GM19324 (cell line): ENCODE measurements around the gene KIR2DL1.
"Not testable (repeated sequence)": the region's sequence is repeated elsewhere in the genome, so short reads cannot be mapped to it uniquely, and the experiment has no call there.

ENCODE experiments used
- ATAC-seq: cut with Tn5 transposase; IDR thresholded peaks from one replicate; pipeline ENCODE4 v1.9.1; 2021; ENCODE audit warnings: mild to moderate bottlenecking, moderate library complexity; ENCODE audit not compliant: unreplicated experiment, low FRiP score

KIR2DL1 gene

GRCh38 chr19:54769646-54770045, at the start of gene KIR2DL1:
Gene KIR2DL1, plus strand, starts transcription at chr19:54769793. Its CDS starts 58 bp downstream, at chr19:54769851.
- not testable (repeated sequence) for ATAC-seq

- no peak for ATAC-seq
Observed at GRCh38 chr19:54724142-54724541, 45.5 kb upstream of the KIR2DL1 start, which contains the start of gene KIR3DL3. Gene KIR3DL3, plus strand, starts transcription at chr19:54724442. Its CDS starts 55 bp downstream, at chr19:54724497.

- ATAC-seq, result no peak
Observed at GRCh38 chr19:54724644-54725043, 44.9 kb upstream of the KIR2DL1 start.

DNA sequence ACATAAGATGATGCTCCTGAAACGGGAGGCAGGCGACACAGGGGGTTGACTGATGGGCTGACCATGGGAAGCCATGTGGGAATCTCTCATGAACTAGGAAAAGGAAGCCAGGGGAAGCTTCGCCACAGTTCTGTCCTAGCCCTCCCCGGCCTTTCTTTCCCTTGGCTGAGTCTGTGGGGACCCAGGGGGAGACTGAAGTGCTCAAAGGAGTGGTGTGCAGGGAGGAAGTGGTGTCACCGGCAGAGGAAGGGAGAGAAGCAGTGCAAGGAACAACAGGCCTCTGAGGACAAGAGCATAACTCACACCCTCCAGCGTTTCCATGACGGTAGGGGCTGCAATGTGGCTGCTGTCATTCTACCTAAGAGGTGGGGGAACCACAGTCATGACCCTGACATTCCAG, 44.3 kb upstream of the KIR2DL1 start:
- ATAC-seq, result no peak

- no peak for ATAC-seq
Observed at GRCh38 chr19:54727562-54727961, 42.0 kb upstream of the KIR2DL1 start.

- ATAC-seq, result no peak
Observed at GRCh38 chr19:54728167-54728566, 41.4 kb upstream of the KIR2DL1 start.

DNA sequence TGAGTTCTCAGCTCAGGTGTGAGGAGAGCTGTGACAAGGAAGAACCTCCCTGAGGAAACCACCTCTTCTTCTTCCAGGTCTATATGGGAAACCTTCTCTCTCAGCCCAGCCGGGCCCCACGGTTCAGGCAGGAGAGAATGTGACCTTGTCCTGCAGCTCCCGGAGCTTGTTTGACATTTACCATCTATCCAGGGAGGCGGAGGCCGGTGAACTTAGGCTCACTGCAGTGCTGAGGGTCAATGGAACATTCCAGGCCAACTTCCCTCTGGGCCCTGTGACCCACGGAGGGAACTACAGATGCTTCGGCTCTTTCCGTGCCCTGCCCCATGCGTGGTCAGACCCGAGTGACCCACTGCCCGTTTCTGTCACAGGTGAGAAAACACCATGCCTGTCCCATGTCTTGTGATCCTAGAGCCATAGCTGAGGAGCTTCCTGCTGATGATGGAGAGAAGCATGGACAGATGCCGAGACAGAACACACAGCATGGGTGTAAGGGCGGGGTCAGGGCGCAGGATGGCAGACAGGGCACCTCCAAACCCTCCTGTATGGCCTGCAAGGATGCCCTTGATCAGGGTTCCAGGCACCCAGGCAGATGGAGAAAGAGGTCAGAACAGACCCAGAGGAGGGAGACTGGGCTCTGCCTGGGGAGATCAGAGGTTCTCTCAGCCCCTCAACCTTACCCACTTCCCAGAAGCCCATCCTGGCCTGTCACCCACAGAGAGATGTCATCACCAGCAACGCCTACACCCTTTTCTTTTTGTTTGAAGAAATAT, 40.0 kb upstream of the KIR2DL1 start:
- ATAC-seq, result no peak

DNA sequence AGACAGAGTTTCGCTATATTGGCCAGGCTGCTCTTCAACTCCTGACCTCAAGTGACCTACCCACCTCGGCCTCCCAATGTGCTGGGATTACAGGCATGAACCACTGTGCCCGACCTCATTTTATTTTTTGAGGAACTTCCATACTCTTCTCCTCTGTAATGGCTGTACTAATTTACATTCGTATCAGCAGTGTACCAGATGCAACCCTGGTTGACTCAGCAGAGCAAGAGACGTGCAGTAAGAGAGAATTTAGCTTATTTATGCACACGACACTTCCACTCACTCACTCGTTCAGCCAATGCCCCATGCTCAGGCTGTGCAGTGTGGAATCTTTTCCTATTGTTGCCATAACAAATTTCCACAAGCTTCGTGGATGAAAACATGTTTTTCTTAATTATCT, 38.4 kb upstream of the KIR2DL1 start:
- ATAC-seq, result no peak

DNA sequence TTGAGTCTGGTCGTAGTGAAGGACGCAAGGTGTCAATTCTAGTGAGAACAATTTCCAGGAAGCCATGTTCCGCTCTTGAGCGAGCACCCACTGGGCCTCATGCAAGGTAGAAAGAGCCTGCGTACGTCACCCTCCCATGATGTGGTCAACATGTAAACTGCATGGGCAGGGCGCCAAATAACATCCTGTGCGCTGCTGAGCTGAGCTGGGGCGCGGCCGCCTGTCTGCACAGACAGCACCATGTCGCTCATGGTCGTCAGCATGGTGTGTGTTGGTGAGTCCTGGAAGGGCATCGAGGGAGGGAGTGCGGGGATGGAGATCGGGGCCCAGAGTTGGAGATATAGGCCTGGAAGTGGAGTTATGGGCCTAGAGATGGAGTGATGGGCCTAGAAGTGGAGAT, 31.3 kb upstream of the KIR2DL1 start, which contains the start of gene KIR2DL3:
Gene KIR2DL3, plus strand, starts transcription at position 208 of the 400 bp plus-strand sequence. Its CDS starts 33 bp downstream, at position 241.
- ATAC-seq, result not testable (repeated sequence)

DNA sequence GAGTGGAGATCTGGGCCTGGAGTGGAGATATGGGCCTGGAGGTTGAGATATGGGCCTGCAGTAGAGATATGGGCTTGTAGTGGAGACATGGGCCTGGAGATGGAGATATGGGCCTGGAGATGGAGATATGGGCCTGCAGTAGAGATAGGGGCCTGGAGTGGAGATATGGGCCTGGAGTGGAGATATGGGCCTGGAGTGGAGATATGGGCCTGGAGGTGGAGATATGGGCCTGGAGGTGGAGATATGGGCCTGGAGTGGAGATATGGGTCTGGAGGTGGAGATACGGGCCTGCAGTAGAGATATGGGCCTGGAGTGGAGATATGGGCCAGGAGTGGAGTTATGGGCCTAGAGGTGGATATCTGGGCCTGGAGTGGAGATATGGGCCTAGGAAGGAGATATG, 30.9 kb upstream of the KIR2DL1 start:
- ATAC-seq, result no peak

DNA sequence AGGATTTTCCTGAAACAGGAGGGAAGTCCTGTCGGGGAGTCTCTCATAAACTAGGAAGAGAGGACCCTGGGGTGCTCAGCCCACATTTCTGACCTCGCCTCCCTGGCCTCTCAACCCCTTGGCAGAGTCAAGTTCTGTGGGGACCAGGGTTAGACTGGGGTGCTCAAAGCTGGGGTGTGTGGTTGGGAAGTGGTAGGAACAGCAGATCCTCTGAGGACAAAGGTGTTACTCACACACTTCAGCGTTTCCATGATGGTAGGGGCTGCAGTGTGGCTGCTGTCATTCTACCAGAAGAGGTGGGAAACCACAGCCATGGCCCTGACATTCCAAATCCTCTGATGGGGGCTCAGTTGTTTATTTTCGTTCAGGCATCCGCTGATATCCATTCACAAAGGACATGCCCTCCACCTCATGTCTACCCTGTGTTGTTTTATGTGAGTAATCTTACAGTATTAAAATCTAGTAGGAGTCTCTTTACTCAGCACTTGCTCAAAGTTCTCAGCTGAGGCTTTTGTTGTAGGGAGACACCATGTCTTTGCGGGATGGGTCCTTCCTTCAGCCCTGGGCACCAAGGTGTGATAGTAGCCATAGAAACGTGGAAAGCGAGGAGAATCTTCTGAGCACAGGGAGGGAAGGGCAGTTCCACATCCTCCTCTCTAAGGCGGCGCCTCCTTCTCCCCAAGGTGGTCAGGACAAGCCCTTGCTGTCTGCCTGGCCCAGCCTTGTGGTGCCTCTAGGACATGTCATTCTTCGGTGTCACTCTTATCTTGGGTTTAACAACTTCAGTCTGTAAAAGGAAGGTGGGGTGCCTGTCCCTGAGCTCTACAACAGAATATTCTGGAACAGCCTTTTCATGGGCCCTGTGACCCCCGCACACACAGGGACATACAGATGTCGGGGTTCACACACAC, 29.8 kb upstream of the KIR2DL1 start:
- no peak for ATAC-seq

DNA sequence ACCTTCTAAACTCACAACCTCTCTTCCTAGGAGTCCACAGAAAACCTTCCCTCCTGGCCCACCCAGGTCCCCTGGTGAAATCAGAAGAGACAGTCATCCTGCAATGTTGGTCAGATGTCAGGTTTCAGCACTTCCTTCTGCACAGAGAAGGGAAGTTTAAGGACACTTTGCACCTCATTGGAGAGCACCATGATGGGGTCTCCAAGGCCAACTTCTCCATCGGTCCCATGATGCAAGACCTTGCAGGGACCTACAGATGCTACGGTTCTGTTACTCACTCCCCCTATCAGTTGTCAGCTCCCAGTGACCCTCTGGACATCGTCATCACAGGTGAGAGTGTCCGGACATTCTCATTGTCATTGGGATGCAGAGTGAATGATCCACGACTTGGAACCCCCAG, 27.6 kb upstream of the KIR2DL1 start:
- not testable (repeated sequence) for ATAC-seq

- ATAC-seq, result not testable (repeated sequence)
Observed at GRCh38 chr19:54744080-54744479, 25.5 kb upstream of the KIR2DL1 start.

- not testable (repeated sequence) for ATAC-seq
Observed at GRCh38 chr19:54747614-54748322, 21.8 kb upstream of the KIR2DL1 start.

DNA sequence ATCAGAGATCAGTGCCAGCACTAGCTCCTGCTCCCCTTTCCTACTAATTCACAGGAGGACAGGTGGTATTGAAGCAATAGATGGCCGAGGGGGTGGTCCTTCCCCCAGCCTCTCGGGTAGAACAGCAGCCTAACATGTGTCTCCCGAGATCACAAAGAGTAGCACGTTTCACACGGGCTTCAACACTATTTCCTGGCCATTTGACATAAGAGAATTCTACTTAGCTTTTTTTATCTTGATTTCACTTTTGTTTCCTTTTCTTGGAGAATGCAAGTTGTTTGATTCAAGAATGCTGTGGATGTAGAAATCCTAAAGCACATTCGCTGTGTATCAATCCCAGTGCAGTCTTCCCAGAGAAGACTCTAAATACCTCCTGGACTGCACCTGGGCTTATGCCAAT, 19.3 kb upstream of the KIR2DL1 start:
- not testable (repeated sequence) for ATAC-seq

DNA sequence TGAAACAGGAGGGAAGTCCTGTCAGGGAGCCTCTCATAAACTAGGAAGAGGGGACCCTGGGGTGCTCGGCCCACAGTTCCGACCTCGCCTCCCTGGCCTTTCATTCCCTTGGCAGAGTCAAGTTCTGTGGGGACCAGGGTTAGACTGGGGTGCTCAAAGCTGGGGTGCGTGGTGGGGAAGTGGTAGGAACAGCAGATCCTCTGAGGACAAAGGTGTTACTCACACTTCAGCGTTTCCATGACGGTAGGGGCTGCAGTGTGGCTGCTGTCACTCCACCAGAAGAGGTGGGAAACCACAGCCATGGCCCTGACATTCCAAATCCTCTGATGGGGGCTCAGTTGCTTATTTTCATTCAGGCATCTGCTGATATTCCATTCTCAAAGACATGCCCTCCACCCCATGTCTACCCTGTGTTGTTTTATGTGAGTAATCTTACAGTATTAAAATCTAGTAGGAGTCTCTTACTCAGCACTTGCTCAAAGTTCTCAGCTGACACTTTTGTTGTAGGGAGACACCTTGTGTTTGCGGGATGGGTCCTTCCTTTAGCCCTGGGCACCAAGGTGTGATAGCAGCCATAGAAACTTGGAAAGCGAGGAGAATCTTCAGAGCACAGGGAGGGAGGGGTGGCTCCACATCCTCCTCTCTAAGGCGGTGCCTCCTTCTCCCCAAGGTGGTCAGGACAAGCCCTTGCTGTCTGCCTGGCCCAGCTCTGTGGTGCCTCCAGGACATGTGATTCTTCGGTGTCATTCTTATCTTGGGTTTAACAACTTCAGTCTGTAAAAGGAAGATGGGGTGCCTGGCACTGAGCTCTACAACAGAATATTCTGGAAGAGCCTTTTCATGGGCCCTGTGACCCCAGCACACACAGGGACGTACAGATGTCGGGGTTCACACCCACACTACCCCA, 13.1 kb upstream of the KIR2DL1 start:
- ATAC-seq, result not testable (repeated sequence)

DNA sequence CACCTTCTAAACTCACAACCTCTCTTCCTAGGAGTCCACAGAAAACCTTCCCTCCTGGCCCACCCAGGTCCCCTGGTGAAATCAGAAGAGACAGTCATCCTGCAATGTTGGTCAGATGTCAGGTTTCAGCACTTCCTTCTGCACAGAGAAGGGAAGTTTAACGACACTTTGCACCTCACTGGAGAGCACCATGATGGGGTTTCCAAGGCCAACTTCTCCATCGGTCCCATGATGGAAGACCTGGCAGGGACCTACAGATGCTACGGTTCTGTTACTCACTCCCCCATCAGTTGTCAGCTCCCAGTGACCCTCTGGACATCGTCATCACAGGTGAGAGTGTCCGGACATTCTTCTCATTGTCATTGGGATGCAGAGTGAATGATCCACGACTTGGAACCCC, 11.0 kb upstream of the KIR2DL1 start:
- ATAC-seq, result not testable (repeated sequence)

- not testable (repeated sequence) for ATAC-seq
Observed at GRCh38 chr19:54764219-54764618, 5.4 kb upstream of the KIR2DL1 start.

DNA sequence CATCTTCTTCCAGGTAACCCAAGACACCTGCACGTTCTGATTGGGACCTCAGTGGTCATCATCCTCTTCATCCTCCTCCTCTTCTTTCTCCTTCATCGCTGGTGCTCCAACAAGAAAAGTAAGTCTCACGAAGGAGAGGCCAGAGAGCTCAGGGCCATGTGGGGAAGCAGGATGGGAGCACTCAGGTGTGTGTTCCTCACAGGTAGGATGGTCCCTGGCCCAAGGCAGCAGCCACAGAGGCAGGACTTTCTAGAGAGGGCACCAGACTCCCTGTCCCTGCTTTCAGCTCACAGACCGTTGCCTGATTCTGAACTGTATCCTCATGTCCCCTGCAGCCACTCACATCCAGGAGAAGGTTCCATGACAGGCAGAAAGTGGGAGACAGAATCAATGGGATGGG, 3.1 kb upstream of the KIR2DL1 start:
- not testable (repeated sequence) for ATAC-seq
